Stimulated activated CD8-positive, alpha-beta memory T cell treated with anti-CD3 and anti-CD28 coated beads, Interleukin-4, amount 100 ng/mL, for 48 hours (primary cell): ENCODE data around the gene CCDC183.
"Not testable (repeated sequence)": the region's sequence is repeated elsewhere in the genome, so short reads cannot be mapped to it uniquely, and the experiment has no call there.

Experiments
- DNase-seq: peaks from one replicate; pipeline ENCODE4 v3.0.0-alpha.2; 2020

Gene CCDC183

DNA sequence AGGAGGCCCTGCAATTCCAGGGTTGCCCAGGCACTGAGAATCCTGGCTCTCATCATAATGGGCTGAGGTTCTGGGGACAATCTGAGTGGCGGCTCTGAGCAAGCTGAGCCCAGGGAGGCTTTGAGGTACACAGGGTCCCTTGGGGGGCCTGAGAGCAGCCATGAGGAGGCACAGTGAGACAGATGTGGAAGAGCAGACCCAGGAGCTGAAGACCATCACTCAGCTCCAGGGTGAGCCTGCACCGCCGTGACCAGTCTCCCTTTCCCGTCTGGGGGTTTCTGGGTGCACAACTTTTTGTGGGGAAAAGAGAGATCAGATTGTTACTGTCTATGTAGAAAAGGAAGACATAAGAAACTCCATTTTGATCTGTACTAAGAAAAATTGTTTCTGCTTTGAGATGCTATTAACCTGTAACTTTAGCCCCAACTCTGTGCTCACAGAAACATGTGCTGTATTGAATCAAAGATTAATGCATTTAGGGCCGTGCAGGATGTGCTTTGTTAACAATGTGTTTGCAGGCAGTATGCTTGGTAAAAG is at the start of gene CCDC183:
Gene CCDC183 (plus strand): TSS at position 101 of the 537 bp plus-strand sequence. CDS start 60 bp downstream, at position 161.
- no peak for DNase-seq

DNA sequence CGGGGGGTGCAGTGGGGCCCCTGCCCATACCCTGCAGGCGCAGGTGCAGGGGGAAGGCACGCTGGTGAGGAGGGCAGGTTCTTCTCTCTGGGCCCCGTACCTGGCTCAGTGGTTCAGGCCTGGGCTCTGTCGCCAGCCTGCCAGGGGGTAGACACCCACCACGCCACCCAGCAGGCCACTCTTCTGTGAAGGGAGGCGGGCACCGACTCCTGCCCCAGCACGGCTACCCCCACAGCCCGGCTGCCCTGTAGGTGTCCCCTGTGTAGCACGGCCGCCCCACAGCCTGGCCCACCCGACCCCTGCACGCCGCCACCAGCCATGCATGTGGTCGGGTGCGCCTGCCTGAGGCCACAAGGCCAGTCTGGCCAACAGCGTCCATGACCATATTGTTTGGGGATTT is 49.5 kb upstream of the CCDC183 start:
- no peak for DNase-seq

DNA sequence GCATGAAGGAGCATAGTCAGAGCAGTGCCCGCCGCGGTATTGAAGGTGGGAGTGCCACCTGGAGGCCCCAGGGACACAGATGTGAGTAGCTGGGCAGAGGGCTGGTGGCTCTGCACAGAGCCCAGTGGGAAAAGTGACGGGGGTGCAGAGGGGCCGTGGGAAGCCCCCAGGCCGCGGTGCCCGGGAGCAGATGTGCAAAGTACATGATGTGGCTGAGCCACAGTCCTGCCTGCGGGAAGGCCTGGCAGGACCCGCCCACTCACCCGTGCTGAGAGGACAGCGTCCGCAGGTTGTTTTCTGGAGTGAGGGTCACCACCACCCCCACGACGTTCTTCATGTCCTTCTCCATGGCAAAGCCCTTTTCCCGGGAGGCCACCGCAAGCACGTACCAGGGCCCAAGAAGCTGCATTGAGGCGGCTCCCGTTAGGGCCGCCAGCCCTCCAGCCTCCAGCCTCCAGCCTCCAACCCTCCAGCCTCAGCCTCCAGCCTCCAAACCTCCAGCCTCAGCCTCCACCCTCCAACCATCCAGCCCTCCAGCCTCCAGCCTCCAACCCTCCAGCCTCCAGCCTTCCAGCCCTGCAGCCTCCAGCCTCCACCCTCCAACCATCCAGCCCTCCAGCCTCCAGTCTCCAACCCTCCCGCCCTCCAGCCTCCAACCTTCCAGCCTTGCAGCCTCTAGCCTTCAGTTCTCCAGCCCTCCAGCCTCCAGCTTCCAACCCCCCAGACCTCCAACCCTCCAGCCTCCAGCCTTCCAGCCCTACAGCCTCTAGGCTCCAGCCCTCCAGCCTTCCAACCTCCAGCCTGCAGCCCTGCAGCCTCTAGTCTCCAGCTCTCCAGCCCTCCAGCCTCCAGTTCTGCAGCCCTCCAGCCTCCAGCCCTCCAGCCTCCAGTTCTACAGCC is 48.7 kb upstream of the CCDC183 start:
- no peak for DNase-seq

DNA sequence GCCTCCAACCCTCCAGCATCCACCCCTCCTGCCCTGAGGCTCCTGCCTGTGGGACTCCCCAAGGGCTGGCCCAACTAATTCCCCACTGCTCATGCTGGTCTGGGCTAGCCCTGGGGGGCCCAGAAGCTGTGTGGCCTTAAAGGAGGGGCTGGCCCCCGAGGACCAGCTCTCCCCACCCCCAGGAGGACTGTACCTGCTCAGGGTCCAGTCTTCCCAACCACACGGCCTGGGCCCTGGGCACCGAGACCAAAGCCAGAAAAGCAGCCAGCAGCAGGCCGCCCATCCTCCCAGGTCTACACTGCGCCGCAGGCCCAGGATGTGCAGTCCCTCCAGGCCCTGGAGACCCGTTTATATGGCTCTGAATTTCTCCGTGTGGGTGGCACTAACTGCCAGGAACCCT is 47.9 kb upstream of the CCDC183 start, which contains the start of gene LCN6:
Gene LCN6 (minus strand): TSS at position 325 of the 400 bp plus-strand sequence. CDS start 42 bp downstream, at position 283.
- no peak for DNase-seq

DNA sequence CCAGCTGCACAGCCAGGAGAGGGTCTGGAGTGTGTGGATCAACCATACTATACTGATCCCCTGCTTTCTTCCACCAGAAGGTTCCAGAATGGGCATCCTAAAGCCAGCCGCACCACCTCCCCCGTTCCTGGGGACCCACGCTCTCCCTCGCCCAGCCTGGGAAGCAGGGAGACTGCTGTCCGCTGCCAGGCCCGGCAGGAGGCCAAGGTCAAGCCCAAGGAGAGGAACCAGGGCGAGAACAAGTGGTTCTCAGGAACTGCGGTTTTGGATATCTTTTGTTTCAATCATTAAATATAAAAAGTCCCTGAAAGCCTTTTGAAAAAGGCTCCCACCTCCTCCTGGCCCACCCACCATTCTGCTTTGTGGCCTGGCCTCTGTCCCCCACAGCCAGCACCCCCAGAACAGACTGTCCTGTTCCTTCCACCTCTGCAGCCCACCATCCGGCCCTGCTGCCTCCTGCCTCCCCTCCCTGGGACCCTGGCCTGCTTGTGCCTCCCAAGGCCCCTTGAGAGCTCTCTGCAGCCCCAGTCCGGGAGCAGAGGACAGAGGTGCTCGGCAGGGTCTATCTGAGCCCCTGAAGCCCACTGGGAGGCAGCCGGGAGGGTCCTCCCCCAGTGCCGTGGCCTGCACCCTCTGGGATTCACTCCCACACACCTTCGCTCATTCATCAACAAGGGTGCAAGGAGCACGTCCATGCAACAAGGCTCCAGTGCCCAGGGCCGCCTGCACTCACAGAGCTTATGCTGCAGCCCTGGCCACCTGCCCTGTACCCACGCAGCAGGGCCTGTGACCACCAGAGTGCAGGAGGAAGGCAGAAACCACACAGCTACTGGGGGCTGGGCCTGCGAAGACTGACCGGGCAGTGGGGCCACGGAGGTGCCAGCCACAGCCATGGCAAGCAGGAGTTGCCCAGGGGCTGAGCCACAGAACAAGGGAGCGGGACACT is 47.2 kb upstream of the CCDC183 start:
- no peak for DNase-seq

DNA sequence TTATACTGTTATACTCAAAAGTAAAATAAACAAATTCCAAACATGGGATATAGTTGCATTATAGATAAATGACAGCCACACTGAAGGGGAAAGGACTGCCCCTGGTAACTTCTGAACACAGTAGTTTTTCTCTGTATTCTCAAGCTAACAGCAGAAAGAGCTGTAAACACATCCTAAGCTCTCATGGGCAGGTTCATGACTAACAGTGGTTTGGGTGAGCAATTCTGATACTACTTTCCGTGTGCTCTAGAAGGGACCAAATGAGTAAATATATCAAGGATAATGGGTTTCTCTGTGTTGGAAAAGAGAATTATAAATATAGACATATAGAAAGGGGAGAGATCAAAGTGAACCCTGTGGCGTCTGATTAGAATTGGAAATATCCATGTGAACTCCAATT is 45.6 kb upstream of the CCDC183 start:
- DNase-seq, result no peak

DNA sequence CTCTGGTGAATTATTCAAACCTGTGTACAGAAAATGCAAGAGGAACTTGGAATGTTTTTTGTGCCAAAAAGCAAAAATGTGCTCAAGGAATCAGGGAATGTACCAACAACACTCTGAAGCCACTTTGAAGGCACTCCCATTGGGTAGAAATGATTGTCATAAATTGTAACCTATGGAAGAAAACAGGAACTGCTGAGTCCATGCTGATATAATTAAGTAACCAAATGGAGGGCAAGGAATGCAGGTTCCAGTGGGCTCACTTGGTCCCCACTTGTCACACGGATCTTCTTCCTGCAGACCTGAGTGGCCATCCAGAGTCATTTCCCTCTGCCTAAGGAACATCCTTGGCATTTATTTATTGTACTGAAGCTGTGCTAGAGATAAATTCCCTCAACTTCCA is 44.9 kb upstream of the CCDC183 start:
- DNase-seq, result no peak

DNA sequence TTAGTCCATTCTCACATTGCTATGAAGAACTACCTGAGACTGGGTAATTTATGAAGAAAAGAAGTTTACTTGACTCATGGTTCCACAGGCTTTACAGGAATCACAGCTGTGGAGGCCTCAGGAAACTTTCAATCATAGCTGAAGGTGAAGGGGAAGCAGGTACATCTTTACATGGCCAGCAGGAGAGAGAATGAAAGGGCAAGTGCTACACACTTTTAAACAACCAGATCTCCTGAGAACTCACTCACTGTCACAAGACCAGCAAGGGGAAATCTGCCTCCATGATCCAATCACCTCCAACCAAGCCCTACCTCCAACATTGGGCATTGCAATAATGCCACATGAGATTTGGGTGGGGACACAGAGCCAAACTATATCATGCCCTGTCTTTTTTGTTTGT is 44.3 kb upstream of the CCDC183 start:
- DNase-seq, result no peak

DNA sequence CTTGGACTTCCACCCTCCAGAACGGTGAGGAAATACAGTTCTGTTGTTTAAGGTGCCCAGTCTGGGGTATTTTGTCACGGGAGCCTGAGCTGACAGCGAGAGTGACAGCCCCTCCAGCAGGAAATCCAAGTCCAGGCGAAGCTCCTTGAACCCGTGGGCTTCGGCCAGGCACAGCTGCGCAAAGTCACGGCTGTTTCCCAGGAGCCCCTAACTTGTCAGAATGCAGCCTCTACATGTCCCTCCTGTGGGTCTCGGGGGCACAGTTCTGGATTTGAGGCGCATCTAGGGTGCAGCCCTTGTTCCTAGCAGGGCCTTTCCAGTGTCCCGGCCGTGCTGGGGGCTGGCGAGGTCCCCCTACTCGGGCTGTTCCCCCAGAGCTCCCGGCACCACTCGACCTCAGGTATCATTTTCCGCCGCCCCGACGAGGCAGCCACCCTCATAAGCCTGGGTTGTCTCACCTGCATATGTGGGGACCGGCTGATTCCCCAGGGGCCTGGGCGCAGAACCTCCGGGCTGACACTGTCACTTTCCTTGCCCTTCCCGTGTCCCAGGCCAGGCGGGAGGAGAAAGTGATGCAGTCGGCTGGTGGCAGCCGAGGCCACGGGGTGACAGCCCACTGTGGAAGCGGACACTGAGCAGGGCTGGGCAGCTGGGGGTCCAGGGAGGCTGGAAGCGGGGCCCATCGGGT is 42.6 kb upstream of the CCDC183 start:
- DNase-seq, result no peak

DNA sequence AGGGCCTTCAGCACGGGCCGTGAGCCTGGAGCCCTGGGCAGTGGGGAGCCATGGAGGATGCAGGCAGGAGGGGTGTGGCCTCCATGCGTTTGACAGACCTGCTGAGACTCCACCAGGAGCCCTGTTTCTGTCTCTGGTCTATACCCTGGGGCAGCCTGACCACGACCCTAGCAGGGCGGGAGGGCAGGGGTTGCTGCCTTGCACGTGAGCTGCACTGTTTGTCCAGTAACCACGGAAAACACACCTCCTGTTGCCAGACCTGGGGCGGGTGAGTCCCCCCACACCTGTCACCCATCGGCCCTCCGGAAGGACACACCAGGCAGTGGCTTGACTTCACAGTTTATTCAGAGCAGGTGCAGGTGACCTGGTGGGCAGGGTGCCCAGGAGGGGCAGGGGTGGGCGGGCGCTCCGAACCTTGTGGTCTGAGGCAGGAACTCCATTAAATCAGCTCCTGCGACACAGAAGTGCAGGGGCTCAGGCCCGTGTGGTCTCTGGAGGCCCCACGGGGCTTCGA is 42.0 kb upstream of the CCDC183 start:
- no peak for DNase-seq

DNA sequence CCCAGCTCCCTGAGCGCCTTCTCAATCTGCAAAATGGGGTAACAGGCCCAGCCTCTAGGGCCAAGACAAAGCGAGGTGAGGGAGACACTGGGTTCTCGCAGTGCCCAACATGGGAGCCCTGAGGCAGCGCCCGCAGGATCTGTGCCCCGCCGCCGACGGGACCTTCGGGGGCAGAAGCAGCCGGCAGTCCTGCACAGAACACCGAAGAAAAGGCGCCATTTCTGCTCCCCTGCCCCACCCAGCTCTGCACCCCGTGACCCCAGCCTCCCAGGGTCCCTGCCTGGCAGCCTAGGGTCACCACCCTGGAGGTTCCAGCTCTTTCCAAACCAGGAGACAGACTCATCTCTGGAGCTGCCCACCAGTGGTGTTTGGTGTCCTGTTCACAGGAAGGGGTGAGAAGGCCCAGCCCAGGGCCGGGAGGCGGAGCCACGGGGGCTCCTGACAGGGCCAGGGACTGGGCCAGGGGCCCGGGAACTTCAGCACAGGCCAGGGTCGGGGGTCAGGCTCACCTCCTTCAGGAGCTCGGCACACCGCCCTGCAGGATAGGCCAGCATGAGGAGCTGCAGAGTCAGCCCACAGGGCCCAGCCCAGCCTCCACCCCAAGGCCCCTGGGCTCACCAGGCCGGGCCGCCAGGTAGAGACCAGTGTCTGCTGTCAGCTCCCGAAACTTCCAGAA is 41.4 kb upstream of the CCDC183 start:
- no peak for DNase-seq

DNA sequence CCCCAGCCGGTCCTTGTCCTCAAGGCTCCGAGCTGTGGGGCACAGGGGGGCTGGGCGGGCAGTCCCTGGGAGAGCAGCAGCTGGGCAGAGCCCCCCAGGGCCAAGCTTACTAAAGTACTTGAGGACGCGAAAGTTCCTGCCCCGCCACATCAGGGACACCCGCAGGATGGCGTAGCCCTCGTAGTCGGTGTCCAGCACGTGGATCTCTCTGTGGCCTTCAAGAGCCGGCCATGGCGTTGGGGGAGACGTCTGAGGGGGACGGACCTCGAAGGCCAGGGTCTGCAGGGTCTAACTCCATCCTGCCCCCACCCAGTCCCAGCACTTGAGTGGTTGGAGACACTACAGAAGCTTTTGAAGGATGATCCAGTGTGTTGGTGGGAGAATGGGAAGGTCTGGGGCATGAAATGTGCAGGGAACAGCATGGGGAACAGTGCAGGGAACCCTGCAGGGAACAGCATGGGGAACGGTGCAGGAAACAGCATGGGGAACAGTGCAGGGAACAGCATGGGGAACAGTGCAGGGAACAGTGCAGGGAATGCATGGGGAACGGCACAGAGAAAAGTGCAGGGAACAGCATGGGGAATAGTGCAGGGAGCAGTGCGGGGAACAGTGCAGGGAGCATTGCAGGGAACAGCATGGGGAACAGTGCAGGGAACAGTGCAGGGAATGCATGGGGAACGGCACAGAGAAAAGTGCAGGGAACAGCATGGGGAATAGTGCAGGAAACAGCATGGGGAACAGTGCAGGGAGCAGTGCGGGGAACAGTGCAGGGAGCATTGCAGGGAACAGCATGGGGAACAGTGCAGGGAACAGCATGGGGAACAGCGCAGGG is 40.6 kb upstream of the CCDC183 start:
- DNase-seq, result not testable (repeated sequence)

DNA sequence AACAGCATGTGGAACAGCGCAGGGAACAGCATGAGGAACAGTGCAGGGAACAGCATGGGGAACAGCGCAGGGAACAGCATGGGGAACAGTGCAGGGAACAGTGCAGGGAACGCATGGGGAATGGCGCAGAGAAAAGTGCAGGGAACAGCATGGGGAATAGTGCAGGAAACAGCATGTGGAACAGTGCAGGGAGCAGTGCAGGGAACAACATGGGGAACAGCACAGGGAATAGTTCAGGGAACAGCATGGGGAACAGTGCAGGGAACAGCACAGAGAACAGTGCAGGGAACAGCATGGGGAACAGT is 40.1 kb upstream of the CCDC183 start:
- DNase-seq, result no peak

DNA sequence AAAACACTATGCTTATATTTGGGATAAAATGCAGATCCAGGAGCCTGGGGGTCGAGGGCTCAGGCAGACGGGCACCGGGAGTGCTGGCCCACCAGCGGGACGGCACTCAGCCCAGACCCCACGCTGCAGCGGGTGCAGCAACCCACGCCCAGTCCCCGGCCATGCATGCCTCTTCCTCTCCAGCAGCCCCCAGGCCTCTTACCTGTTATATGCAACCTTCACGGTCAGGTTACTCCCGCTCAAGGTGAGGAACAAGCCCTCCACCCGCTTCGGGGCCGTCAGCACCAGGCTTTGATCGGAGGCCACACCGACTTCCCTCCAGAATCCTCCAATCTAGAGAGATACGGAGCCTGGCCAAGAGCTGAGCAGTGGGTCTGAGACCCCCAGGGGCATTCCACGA is 39.3 kb upstream of the CCDC183 start:
- DNase-seq, result no peak

DNA sequence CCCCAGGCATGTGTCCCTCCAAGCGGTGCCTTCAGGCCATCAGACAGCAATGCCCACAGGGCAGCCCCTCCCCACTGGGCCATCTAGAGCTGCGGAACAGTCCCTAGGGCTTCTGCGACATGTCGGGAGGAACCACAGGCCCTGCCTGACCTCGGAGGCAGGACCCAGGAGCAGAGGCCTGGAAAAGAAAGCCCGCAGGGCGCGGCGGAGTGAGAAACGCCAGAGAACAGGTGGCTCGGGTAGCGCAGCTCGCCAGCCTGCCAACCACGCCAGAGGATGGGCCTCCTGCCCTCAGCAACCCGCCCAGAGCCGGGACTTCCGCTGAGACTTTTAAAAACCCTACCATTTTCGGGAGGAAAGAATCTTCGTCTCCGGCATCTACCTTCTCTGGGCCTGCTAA is 38.8 kb upstream of the CCDC183 start:
- no peak for DNase-seq

DNA sequence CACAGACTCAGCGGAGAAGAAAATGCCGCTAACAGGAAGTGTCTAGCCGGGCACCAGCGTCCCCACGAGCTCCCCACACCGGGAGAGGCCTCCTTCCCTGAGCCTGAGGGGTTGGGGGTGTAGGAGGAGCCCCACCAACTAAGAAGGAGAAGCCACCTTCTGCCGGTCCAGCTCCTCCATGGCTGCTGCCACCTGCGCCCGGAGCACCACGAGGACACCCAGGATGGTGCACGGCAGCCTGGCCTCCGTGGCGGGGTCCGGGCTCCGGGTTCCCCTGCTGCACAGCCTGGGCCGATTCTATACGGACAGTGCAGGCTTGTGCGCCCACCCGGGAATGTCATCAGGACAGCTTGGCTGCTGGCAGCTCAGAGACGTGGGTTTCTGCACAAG is 38.4 kb upstream of the CCDC183 start:
- DNase-seq, result no peak

DNA sequence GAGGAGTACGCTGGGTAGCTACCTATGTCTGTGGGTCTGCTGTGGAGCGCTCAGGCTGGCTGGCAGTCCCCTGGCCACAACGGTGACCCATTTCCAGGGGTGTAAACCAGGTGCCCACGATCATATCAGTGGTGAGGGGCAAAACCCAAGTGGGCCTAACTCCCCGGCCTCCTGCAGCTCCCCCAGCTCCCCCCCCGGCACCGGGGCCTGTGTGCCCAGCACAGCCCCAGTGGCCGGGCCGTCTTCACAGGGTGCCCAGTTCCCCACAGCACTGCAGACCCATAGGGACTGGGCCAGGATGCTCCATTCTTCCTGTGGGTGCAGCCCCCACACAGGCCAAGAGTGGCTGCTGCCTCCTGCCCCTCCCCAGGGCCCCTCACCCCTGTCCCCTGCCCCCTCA is 37.1 kb upstream of the CCDC183 start:
- DNase-seq, result no peak

DNA sequence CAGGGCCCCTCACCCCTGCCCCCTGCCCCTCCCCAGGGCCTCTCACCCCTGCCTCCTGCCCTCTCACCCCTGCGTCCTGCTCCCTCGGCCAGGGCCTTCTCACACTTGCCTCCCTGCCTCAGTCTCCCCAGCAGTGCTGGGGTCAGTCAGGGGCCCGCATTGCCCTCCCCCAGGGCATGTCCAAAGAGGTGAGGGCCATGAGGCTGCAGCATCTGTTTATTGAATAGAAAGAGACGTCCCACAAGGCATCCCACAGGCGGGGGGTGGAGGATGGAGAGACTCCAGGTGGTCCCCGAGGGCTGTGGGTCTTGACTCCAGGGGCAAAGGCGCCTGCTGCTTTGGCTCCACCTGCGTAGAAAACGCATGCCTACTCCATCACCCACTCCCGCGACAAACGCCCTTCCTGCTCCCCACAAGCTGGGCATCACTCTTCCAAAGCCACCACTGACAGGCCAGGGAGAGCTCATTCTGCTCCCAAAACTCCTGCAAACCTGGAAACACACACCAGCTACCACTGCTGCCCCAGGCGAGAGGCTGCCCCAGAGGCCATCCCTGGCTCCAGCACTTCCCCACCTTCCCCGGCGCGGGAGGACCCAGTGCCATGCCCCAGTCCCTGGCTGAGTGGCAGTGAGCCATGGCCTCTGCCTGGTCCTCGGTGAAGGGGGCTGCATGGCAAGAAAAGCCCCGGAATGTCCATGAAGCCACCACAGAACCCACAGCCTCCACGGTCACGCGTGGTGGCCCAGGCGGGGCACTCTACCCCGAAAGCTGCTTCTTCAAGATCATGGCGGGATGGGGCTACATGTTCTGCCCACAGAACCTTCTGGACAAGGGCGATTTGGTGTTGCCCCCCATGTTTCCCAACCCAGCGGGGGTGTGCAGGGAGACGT is 36.5 kb upstream of the CCDC183 start:
- DNase-seq, result no peak

DNA sequence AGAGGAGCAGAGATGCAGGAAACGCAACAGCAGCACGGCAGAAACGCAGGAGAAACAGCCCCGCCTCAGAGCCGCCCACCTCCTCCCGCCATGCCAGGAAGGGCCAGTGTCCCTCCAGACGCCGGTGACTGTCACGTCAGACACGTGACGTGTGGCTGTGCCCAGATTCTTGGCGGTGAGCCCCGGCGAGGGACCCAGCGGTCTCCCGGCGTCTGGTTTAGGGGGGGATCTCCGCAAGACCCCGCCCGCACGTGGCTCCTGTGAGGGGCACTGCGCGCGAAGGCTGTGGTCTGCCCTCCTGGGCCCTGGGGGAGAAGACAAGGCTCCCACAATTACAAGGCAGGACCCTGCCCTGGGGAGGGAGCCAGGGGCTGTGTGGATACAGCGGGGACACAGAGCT is 35.7 kb upstream of the CCDC183 start:
- DNase-seq, result no peak
